K562 (cell line): ENCODE measurements around the gene IQUB. TPM values are rescaled to one million over a fixed set of nuclear protein-coding genes. Genes with fewer than 3 reads are reported as not detected.

Experiments
- ATF7 ChIP-seq: fragments of 450-650 bp; IDR thresholded peaks from 2 replicates; pipeline ENCODE4 v1.7.1; 2014; ENCODE audit warnings: mild to moderate bottlenecking, moderate library complexity
- CCAR2 ChIP-seq: fragments of 200-400 bp; formaldehyde crosslinking; IDR thresholded peaks from 2 replicates; pipeline ENCODE4 v1.6.1; 2017; ENCODE audit warnings: mild to moderate bottlenecking, low read depth, low read length
- CXXC5 ChIP-seq: fragments of 250-450 bp; sonication (Bioruptor Pico); IDR thresholded peaks from 2 replicates; pipeline ENCODE4 v1.8.0; 2022; ENCODE audit warnings: inconsistent platforms, mild to moderate bottlenecking, moderate library complexity
- HDGF ChIP-seq: fragments of 450-650 bp; IDR thresholded peaks from 2 replicates; pipeline ENCODE4 v1.6.1; 2016
- PCBP2 ChIP-seq: fragments of 200-400 bp; formaldehyde crosslinking; IDR thresholded peaks from 2 replicates; pipeline ENCODE4 v1.6.1; 2018; ENCODE audit warnings: low read length, low read depth, mild to moderate bottlenecking, moderate library complexity; ENCODE audit not compliant: poor library complexity, severe bottlenecking
- RAD21 ChIP-seq, 2 experiments: fragments of 250-450 bp in 1 of 2; fragments of 450-650 bp in 1 of 2; sonication (Bioruptor Pico) in 1 of 2; formaldehyde crosslinking in 1 of 2; IDR thresholded peaks in 1 of 2; conservative IDR thresholded peaks in 1 of 2; 2 replicates each; pipeline versions ENCODE4 v1.4.0 to v1.8.0; 2020 to 2022; ENCODE audit warnings: mild to moderate bottlenecking in 2 of 2, moderate library complexity in 1 of 2
- SIRT6 ChIP-seq: IDR thresholded peaks from one replicate; pipeline ENCODE4 v1.6.1; 2012; ENCODE audit warnings: low read depth, mild to moderate bottlenecking, control low read depth, inconsistent platforms, low read length, moderate library complexity
- STAG1 ChIP-seq: sonication (generic); formaldehyde crosslinking; IDR thresholded peaks from 2 replicates; pipeline ENCODE4 v1.5.0; 2020; ENCODE audit warnings: missing genetic modification reagents, borderline replicate concordance
- TAF7 ChIP-seq: fragments of 450-650 bp; IDR thresholded peaks from 2 replicates; pipeline ENCODE4 v1.6.1; 2016; ENCODE audit warnings: missing genetic modification characterization, missing compliant biosample characterization
- TFAM ChIP-seq: fragments of 250-450 bp; sonication (Bioruptor Pico); conservative IDR thresholded peaks from 2 replicates; pipeline ENCODE4 v1.5.0; 2021; ENCODE audit warnings: mild to moderate bottlenecking, moderate library complexity
- ZNF699 ChIP-seq: fragments of 250-450 bp; sonication (Bioruptor Pico); IDR thresholded peaks from 2 replicates; pipeline ENCODE4 v1.8.0; 2021; ENCODE audit warnings: mild to moderate bottlenecking, moderate library complexity; ENCODE audit not compliant: insufficient replicate concordance
- polyA plus RNA-seq, 8 experiments: library from polyadenylated mRNA; depleted of rRNA in 4 of 8; stranded (reverse) in 5 of 8; unstranded in 3 of 8; fragments of >200 nt; fragmentation: Nextera tagmentation in 2 of 8; fragmentation: Illumina TruSeq in 1 of 8; extraction: Ambion mirVana in 2 of 8; extraction: Trizol in 1 of 8; gene quantifications; 2 replicates each; pipeline versions ENCODE4 v1.2.1 to v1.2.3, GENCODE V29; 2011 to 2014; ENCODE audit warnings: inconsistent platforms in 1 of 8, missing spikeins in 1 of 8
- total RNA-seq, 7 experiments: library from RNA; depleted of rRNA in 6 of 7; stranded (reverse); fragments of >200 nt in 6 of 7; fragmentation: Illumina TruSeq in 2 of 7; extraction: Trizol in 2 of 7; gene quantifications; 2 replicates each; pipeline versions ENCODE4 v1.2.1 to v1.2.3, GENCODE V29; 2011 to 2021; ENCODE audit warnings: low replicate concordance in 1 of 7
- TF ChIP-seq, protein P1 (sequence below), 2 experiments: fragments of 450-650 bp in 1 of 2; sonication (generic) in 1 of 2; formaldehyde crosslinking in 1 of 2; IDR thresholded peaks; 2 replicates each; pipeline versions ENCODE4 v1.7.1 to v1.9.0; 2016 to 2022; ENCODE audit warnings: inconsistent platforms in 1 of 2, mild to moderate bottlenecking in 1 of 2, missing genetic modification reagents in 1 of 2

IQUB gene
- total and polyA plus RNA-seq, 9 of the 15 experiments (the other 6 are each of a cell fraction or from before 2014, with no cell fraction given): 0.62 to 2.6 (median 1.4) TPM

GRCh38 chr7:123534383-123535260 lies at the start of gene IQUB (continued):
- TF ChIP-seq SIRT6 (no peak), ATF7 (0 out of 2 replicates have a peak, but pooled peaks have one; percentile 30), CXXC5 (peak; percentile 61; the same call in 1 of the 2 replicates), TFAM (CRISPR knock-in tag) (no peak), HDGF (peak; percentile 98), ZNF699 (CRISPR knock-in tag) (no peak), TAF7 (tag) (peak; percentile 23; the same call in 1 of the 2 replicates), STAG1 (CRISPR knock-in tag) (no peak), PCBP2 (no peak), RAD21 (CRISPR knock-in tag; conservative IDR thresholded peaks at IDR 0.05 in 1 of 2, IDR thresholded peaks at IDR 0.05 in 1 of 2) (no peak), CCAR2 (no peak)
- TF ChIP-seq, protein P1, sequence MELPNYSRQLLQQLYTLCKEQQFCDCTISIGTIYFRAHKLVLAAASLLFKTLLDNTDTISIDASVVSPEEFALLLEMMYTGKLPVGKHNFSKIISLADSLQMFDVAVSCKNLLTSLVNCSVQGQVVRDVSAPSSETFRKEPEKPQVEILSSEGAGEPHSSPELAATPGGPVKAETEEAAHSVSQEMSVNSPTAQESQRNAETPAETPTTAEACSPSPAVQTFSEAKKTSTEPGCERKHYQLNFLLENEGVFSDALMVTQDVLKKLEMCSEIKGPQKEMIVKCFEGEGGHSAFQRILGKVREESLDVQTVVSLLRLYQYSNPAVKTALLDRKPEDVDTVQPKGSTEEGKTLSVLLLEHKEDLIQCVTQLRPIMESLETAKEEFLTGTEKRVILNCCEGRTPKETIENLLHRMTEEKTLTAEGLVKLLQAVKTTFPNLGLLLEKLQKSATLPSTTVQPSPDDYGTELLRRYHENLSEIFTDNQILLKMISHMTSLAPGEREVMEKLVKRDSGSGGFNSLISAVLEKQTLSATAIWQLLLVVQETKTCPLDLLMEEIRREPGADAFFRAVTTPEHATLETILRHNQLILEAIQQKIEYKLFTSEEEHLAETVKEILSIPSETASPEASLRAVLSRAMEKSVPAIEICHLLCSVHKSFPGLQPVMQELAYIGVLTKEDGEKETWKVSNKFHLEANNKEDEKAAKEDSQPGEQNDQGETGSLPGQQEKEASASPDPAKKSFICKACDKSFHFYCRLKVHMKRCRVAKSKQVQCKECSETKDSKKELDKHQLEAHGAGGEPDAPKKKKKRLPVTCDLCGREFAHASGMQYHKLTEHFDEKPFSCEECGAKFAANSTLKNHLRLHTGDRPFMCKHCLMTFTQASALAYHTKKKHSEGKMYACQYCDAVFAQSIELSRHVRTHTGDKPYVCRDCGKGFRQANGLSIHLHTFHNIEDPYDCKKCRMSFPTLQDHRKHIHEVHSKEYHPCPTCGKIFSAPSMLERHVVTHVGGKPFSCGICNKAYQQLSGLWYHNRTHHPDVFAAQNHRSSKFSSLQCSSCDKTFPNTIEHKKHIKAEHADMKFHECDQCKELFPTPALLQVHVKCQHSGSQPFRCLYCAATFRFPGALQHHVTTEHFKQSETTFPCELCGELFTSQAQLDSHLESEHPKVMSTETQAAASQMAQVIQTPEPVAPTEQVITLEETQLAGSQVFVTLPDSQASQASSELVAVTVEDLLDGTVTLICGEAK (IDR thresholded peaks at IDR 0.05): peak; percentile 38
- TF ChIP-seq, protein P1 (CRISPR knock-in tag; IDR thresholded peaks at IDR 0.05): no peak
